SK-N-SH treated with all-trans-retinoic acid at 6 μM for 48 hours (cell line): ENCODE results near the gene AVL9.

Source experiments
- ATAC-seq: fragments of 200-7000 bp; cut with Tn5 transposase; 3 replicates; pipeline ENCODE4 v1.9.1; 2020; ENCODE audit warnings: mild to moderate bottlenecking, moderate library complexity
- ARNTL ChIP-seq: fragments of 450-650 bp; formaldehyde crosslinking; IDR thresholded peaks from 2 replicates; pipeline ENCODE4 v1.5.0; 2020; ENCODE audit warnings: low read depth, mild to moderate bottlenecking, moderate library complexity, borderline replicate concordance
- BACH2 ChIP-seq: fragments of 250-450 bp; sonication (Bioruptor Pico); IDR thresholded peaks from 2 replicates; pipeline ENCODE4 v1.9.0; 2021; ENCODE audit warnings: mild to moderate bottlenecking, borderline replicate concordance
- CSDC2 ChIP-seq: fragments of 250-450 bp; sonication (Bioruptor Pico); IDR thresholded peaks from 2 replicates; pipeline ENCODE4 v1.5.0; 2020; ENCODE audit warnings: mild to moderate bottlenecking, moderate library complexity
- ESRRG ChIP-seq: fragments of 250-450 bp; sonication (Bioruptor Pico); IDR thresholded peaks from 2 replicates; pipeline ENCODE4 v1.6.1; 2021; ENCODE audit warnings: mild to moderate bottlenecking
- GLIS3 ChIP-seq: fragments of 250-450 bp; sonication (Bioruptor Pico); IDR thresholded peaks from 2 replicates; pipeline ENCODE4 v1.5.0; 2020; ENCODE audit warnings: mild to moderate bottlenecking, moderate library complexity
- ISL1 ChIP-seq: fragments of 250-450 bp; sonication (Bioruptor Pico); IDR thresholded peaks from 2 replicates; pipeline ENCODE4 v2.1.2; 2022; ENCODE audit warnings: mild to moderate bottlenecking, moderate library complexity
- OSR1 ChIP-seq: fragments of 250-450 bp; sonication (Bioruptor Pico); IDR thresholded peaks from 2 replicates; pipeline ENCODE4 v1.8.0; 2022; ENCODE audit warnings: moderate library complexity, mild to moderate bottlenecking, inconsistent platforms
- PPARA ChIP-seq: fragments of 250-450 bp; sonication (Bioruptor Pico); IDR thresholded peaks from 2 replicates; pipeline ENCODE4 v1.5.0; 2020; ENCODE audit warnings: mild to moderate bottlenecking, borderline replicate concordance
- RARB ChIP-seq: fragments of 250-450 bp; sonication (Bioruptor Pico); IDR thresholded peaks from 2 replicates; pipeline ENCODE4 v1.8.0; 2021; ENCODE audit warnings: mild to moderate bottlenecking, moderate library complexity
- TOX ChIP-seq: fragments of 250-450 bp; sonication (Bioruptor Pico); IDR thresholded peaks from 2 replicates; pipeline ENCODE4 v1.8.0; 2021; ENCODE audit warnings: mild to moderate bottlenecking, moderate library complexity, borderline replicate concordance
- ZC3H10 ChIP-seq: fragments of 250-450 bp; sonication (Bioruptor Pico); IDR thresholded peaks from 2 replicates; pipeline ENCODE4 v1.5.1; 2021; ENCODE audit warnings: mild to moderate bottlenecking, moderate library complexity
- ZFP3 ChIP-seq: fragments of 250-450 bp; sonication (Bioruptor Pico); IDR thresholded peaks from 2 replicates; pipeline ENCODE4 v1.5.0; 2020; ENCODE audit warnings: mild to moderate bottlenecking, moderate library complexity
- ZFP30 ChIP-seq: fragments of 450-650 bp; formaldehyde crosslinking; IDR thresholded peaks from 2 replicates; pipeline ENCODE4 v1.5.0; 2022; ENCODE audit warnings: mild to moderate bottlenecking, moderate library complexity
- ZNF565 ChIP-seq: fragments of 450-650 bp; formaldehyde crosslinking; conservative IDR thresholded peaks from 2 replicates; pipeline ENCODE4 v1.5.0; 2020; ENCODE audit warnings: low read depth, mild to moderate bottlenecking, moderate library complexity
- ZNF70 ChIP-seq: fragments of 450-650 bp; formaldehyde crosslinking; IDR thresholded peaks from 2 replicates; pipeline ENCODE4 v1.5.0; 2020; ENCODE audit warnings: mild to moderate bottlenecking, moderate library complexity
- ZNF8 ChIP-seq: fragments of 450-650 bp; formaldehyde crosslinking; IDR thresholded peaks from 2 replicates; pipeline ENCODE4 v1.5.0; 2020; ENCODE audit warnings: mild to moderate bottlenecking, moderate library complexity
- TF ChIP-seq, protein P1 (sequence below): fragments of 250-450 bp; sonication (Bioruptor Pico); IDR thresholded peaks from 2 replicates; pipeline ENCODE4 v1.5.0; 2020; ENCODE audit warnings: mild to moderate bottlenecking, moderate library complexity
- TF ChIP-seq, protein P2 (sequence below): fragments of 250-450 bp; sonication (Bioruptor Pico); IDR thresholded peaks from 2 replicates; pipeline ENCODE4 v1.5.1; 2020; ENCODE audit warnings: low read depth, mild to moderate bottlenecking, moderate library complexity
- TF ChIP-seq, protein P3 (sequence below): fragments of 250-450 bp; sonication (Bioruptor Pico); IDR thresholded peaks from 2 replicates; pipeline ENCODE4 v1.8.0; 2020; ENCODE audit warnings: mild to moderate bottlenecking, moderate library complexity, borderline replicate concordance
- TF ChIP-seq, protein P4 (sequence below): fragments of 250-450 bp; sonication (Bioruptor Pico); IDR thresholded peaks from 2 replicates; pipeline ENCODE4 v1.8.0; 2021; ENCODE audit warnings: low read depth, mild to moderate bottlenecking, moderate library complexity, borderline replicate concordance

The AVL9 gene

DNA sequence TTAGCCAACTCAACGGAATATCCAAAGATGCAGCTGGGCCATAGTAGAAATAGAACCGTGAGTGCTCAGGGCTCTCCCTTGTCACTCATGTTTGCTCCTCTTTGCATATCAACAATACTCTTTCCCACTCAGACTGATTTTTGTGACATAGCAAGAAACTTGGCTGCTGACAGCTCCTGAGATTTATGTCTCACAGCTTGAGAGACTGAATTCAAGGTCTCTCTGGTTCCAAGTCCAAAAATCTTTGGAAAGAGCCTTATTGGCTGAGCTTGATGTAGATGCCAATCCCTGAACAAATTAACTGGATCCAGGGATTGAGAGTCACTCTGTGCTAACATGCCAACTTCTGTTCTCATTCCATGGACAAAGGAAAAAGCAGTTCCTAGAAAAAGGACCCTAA lies 35.5 kb upstream of the AVL9 start:
- no peak for ATAC-seq
- TF ChIP-seq ZNF565 = no peak
- no peak for TF ChIP-seq GLIS3 (CRISPR knock-in tag)
- TF ChIP-seq, protein P1, sequence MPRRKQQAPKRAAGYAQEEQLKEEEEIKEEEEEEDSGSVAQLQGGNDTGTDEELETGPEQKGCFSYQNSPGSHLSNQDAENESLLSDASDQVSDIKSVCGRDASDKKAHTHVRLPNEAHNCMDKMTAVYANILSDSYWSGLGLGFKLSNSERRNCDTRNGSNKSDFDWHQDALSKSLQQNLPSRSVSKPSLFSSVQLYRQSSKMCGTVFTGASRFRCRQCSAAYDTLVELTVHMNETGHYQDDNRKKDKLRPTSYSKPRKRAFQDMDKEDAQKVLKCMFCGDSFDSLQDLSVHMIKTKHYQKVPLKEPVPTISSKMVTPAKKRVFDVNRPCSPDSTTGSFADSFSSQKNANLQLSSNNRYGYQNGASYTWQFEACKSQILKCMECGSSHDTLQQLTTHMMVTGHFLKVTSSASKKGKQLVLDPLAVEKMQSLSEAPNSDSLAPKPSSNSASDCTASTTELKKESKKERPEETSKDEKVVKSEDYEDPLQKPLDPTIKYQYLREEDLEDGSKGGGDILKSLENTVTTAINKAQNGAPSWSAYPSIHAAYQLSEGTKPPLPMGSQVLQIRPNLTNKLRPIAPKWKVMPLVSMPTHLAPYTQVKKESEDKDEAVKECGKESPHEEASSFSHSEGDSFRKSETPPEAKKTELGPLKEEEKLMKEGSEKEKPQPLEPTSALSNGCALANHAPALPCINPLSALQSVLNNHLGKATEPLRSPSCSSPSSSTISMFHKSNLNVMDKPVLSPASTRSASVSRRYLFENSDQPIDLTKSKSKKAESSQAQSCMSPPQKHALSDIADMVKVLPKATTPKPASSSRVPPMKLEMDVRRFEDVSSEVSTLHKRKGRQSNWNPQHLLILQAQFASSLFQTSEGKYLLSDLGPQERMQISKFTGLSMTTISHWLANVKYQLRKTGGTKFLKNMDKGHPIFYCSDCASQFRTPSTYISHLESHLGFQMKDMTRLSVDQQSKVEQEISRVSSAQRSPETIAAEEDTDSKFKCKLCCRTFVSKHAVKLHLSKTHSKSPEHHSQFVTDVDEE = no peak
- TF ChIP-seq ZFP30 (CRISPR knock-in tag) = no peak
- TF ChIP-seq, protein P2, sequence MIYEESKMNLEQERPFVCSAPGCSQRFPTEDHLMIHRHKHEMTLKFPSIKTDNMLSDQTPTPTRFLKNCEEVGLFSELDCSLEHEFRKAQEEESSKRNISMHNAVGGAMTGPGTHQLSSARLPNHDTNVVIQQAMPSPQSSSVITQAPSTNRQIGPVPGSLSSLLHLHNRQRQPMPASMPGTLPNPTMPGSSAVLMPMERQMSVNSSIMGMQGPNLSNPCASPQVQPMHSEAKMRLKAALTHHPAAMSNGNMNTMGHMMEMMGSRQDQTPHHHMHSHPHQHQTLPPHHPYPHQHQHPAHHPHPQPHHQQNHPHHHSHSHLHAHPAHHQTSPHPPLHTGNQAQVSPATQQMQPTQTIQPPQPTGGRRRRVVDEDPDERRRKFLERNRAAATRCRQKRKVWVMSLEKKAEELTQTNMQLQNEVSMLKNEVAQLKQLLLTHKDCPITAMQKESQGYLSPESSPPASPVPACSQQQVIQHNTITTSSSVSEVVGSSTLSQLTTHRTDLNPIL (CRISPR knock-in tag) = no peak
- TF ChIP-seq, all 23 proteins: peak for 0

DNA sequence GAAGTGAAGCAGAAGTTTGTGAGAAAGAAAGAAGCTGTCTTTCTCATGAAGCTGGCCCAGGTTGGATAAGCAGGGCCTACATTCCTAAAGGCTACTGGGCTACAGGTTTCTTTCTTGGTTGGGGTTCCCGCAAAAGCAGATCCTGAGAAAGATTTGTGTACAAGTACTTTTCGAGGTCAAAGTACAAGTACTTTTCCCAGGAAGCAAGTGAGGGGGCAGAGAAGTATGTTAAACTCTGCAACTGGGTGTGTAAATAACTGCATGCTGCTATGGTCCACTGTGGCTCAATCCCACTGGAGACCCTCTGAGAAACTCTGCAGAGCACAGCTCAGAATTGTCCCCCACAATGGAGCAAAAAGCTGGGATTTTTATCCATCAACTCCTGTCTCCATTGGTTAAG lies 33.8 kb upstream of the AVL9 start:
- TF ChIP-seq, protein P2 (CRISPR knock-in tag) = no peak
- no peak for TF ChIP-seq RARB (CRISPR knock-in tag)
- no peak for TF ChIP-seq ZNF565
- TF ChIP-seq, protein P3, sequence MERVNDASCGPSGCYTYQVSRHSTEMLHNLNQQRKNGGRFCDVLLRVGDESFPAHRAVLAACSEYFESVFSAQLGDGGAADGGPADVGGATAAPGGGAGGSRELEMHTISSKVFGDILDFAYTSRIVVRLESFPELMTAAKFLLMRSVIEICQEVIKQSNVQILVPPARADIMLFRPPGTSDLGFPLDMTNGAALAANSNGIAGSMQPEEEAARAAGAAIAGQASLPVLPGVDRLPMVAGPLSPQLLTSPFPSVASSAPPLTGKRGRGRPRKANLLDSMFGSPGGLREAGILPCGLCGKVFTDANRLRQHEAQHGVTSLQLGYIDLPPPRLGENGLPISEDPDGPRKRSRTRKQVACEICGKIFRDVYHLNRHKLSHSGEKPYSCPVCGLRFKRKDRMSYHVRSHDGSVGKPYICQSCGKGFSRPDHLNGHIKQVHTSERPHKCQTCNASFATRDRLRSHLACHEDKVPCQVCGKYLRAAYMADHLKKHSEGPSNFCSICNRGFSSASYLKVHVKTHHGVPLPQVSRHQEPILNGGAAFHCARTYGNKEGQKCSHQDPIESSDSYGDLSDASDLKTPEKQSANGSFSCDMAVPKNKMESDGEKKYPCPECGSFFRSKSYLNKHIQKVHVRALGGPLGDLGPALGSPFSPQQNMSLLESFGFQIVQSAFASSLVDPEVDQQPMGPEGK (CRISPR knock-in tag) = no peak
- TF ChIP-seq ISL1 (CRISPR knock-in tag) = no peak
- TF ChIP-seq ESRRG (CRISPR knock-in tag) = no peak
- no peak for TF ChIP-seq ZNF8 (CRISPR knock-in tag)
- TF ChIP-seq ZNF70 (CRISPR knock-in tag) = no peak
- no peak for TF ChIP-seq ARNTL (CRISPR knock-in tag)
- TF ChIP-seq TOX (CRISPR knock-in tag) = no peak
- TF ChIP-seq ZFP3 (CRISPR knock-in tag) = no peak
- TF ChIP-seq, protein P4, sequence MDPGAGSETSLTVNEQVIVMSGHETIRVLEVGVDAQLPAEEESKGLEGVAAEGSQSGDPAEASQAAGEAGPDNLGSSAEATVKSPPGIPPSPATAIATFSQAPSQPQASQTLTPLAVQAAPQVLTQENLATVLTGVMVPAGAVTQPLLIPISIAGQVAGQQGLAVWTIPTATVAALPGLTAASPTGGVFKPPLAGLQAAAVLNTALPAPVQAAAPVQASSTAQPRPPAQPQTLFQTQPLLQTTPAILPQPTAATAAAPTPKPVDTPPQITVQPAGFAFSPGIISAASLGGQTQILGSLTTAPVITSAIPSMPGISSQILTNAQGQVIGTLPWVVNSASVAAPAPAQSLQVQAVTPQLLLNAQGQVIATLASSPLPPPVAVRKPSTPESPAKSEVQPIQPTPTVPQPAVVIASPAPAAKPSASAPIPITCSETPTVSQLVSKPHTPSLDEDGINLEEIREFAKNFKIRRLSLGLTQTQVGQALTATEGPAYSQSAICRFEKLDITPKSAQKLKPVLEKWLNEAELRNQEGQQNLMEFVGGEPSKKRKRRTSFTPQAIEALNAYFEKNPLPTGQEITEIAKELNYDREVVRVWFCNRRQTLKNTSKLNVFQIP (CRISPR knock-in tag) = no peak
- TF ChIP-seq, all 23 proteins: peak for 0
- ATAC-seq = no peak

DNA sequence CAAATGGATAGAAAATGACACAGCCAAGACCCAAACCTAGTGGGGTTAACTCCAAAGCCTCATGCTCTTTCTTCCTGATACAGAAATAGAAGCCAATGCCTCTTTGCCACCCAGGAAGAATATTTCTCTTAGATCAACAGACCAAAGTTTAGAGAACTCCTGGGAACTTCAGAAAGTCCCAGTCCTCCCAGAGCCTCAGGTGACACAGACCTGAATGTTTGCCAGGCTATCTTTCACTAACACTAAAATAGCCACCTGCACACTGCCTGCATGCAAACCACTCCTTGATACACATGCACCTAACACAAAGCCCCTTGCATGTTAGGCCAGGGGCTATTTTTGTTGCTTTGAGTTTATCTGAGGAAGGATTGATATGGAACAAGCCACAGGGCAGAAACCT lies 32.8 kb upstream of the AVL9 start:
- TF ChIP-seq GLIS3 (CRISPR knock-in tag) = no peak
- TF ChIP-seq ZC3H10 (CRISPR knock-in tag) = no peak
- no peak for TF ChIP-seq ISL1 (CRISPR knock-in tag)
- TF ChIP-seq, protein P2 (CRISPR knock-in tag) = no peak
- no peak for TF ChIP-seq TOX (CRISPR knock-in tag)
- no peak for TF ChIP-seq PPARA
- TF ChIP-seq, protein P3 (CRISPR knock-in tag) = no peak
- TF ChIP-seq BACH2 (CRISPR knock-in tag) = no peak
- no peak for TF ChIP-seq ZNF70 (CRISPR knock-in tag)
- TF ChIP-seq ESRRG (CRISPR knock-in tag) = no peak
- no peak for TF ChIP-seq RARB (CRISPR knock-in tag)
- no peak for TF ChIP-seq OSR1
- TF ChIP-seq CSDC2 (CRISPR knock-in tag) = no peak
- no peak for ATAC-seq
